Activated naive CD8-positive, alpha-beta T cell treated with anti-CD3 and anti-CD28 coated beads for 36 hours (primary cell): ENCODE measurements around the gene MOB2. TPM values are rescaled to one million over a fixed set of nuclear protein-coding genes. Genes with fewer than 3 reads are reported as not detected.
"Not testable (repeated sequence)": the region's sequence is repeated elsewhere in the genome, so short reads cannot be mapped to it uniquely, and the experiment has no call there.

Experiments used
- DNase-seq: peaks from one replicate; pipeline ENCODE4 v3.0.0; 2021
- H3K27ac Mint-ChIP-seq: one replicate; pipeline ENCODE4 v1.8.0; 2022; ENCODE audit warnings: mild to moderate bottlenecking, moderate library complexity, mixed read lengths
- H3K27me3 Mint-ChIP-seq: one replicate; pipeline ENCODE4 v1.8.0; 2022; ENCODE audit warnings: mild to moderate bottlenecking, mixed read lengths
- H3K36me3 Mint-ChIP-seq: one replicate; pipeline ENCODE4 v1.8.0; 2021; ENCODE audit warnings: mild to moderate bottlenecking, mixed read lengths
- H3K4me1 Mint-ChIP-seq: one replicate; pipeline ENCODE4 v1.8.0; 2021; ENCODE audit warnings: mixed read lengths
- H3K4me3 Mint-ChIP-seq: one replicate; pipeline ENCODE4 v1.8.0; 2022; ENCODE audit warnings: mild to moderate bottlenecking, moderate library complexity, mixed read lengths
- H3K9me3 Mint-ChIP-seq: one replicate; pipeline ENCODE4 v1.8.0; 2022; ENCODE audit warnings: mixed read lengths
- total RNA-seq, 2 experiments: library from RNA; stranded (reverse); gene quantifications; one replicate each; pipeline ENCODE4 v1.2.3, GENCODE V29; 2021

Gene MOB2
- total RNA-seq, 2 experiments from 2014 or later, result 15.2 to 16.3 TPM

GRCh38 chr11:1428762-1429316 lies 57.7 kb downstream of the MOB2 start:
- DNase-seq, result no peak

GRCh38 chr11:1425439-1425838 lies 61.1 kb downstream of the MOB2 start:
- H3K27ac Mint-ChIP-seq, result no peak overlapping the region
- no peak for DNase-seq
- no peaks in the 10 kb centered on the region for H3K36me3 Mint-ChIP-seq
- no peaks in the 10 kb centered on the region for H3K4me1 Mint-ChIP-seq
- H3K4me3 Mint-ChIP-seq, result no peak overlapping the region
- H3K9me3 Mint-ChIP-seq, result peaks cover 2% of the 10 kb centered on the region
- H3K27me3 Mint-ChIP-seq, result peaks cover 3% of the 10 kb centered on the region

More at GRCh38 chr11:1428762-1429316, 57.7 kb downstream of the MOB2 start:
- Mint-ChIP-seq H3K36me3 (no peaks in the 10 kb centered on the region), H3K4me1 (no peaks in the 10 kb centered on the region), H3K4me3 (no peak overlapping the region), H3K9me3 (peaks cover 2% of the 10 kb centered on the region), H3K27me3 (peaks cover 3% of the 10 kb centered on the region), H3K27ac (no peak overlapping the region)

- H3K4me3 Mint-ChIP-seq, result no peak overlapping the region
- no peaks in the 10 kb centered on the region for H3K36me3 Mint-ChIP-seq
- no peak overlapping the region for H3K27ac Mint-ChIP-seq
- peaks cover 2% of the 10 kb centered on the region for H3K9me3 Mint-ChIP-seq
- H3K27me3 Mint-ChIP-seq, result peaks cover 3% of the 10 kb centered on the region
- no peaks in the 10 kb centered on the region for H3K4me1 Mint-ChIP-seq
- DNase-seq, result no peak
These were observed 61.6 kb downstream of the MOB2 start for GRCh38 chr11:1425006-1425405.

- H3K4me3 Mint-ChIP-seq, H3K36me3 Mint-ChIP-seq, H3K27me3 Mint-ChIP-seq, DNase-seq, H3K4me1 Mint-ChIP-seq, H3K27ac Mint-ChIP-seq, H3K9me3 Mint-ChIP-seq: not testable (repeated sequence)
These were observed 63.2 kb downstream of the MOB2 start for GRCh38 chr11:1423406-1423805.

GRCh38 chr11:1422981-1423380 lies 63.6 kb downstream of the MOB2 start:
- Mint-ChIP-seq H3K9me3 (peaks cover 9% of the 10 kb centered on the region), H3K27me3 (peaks cover 3% of the 10 kb centered on the region), H3K4me1 (no peaks in the 10 kb centered on the region), H3K36me3 (peaks cover 2% of the 10 kb centered on the region), H3K4me3 (no peak overlapping the region), H3K27ac (no peak overlapping the region)
- DNase-seq, result no peak

GRCh38 chr11:1422481-1422880 lies 64.1 kb downstream of the MOB2 start:
- Mint-ChIP-seq H3K27me3 (peaks cover 3% of the 10 kb centered on the region), H3K4me3 (no peak overlapping the region), H3K27ac (no peak overlapping the region), H3K36me3 (peaks cover 2% of the 10 kb centered on the region), H3K9me3 (peaks cover 9% of the 10 kb centered on the region), H3K4me1 (no peaks in the 10 kb centered on the region)
- DNase-seq, result no peak

GRCh38 chr11:1421291-1421690 lies 65.3 kb downstream of the MOB2 start:
- no peak overlapping the region for H3K27ac Mint-ChIP-seq
- peaks cover 3% of the 10 kb centered on the region for H3K27me3 Mint-ChIP-seq
- DNase-seq, result no peak
- peaks cover 4% of the 10 kb centered on the region for H3K36me3 Mint-ChIP-seq
- H3K9me3 Mint-ChIP-seq, result peaks cover 14% of the 10 kb centered on the region
- no peak overlapping the region for H3K4me3 Mint-ChIP-seq
- H3K4me1 Mint-ChIP-seq, result no peaks in the 10 kb centered on the region

- Mint-ChIP-seq H3K4me1 (no peaks in the 10 kb centered on the region), H3K27ac (no peak overlapping the region), H3K36me3 (peaks cover 4% of the 10 kb centered on the region), H3K27me3 (no peaks in the 10 kb centered on the region), H3K9me3 (peaks cover 16% of the 10 kb centered on the region), H3K4me3 (no peak overlapping the region)
- no peak for DNase-seq
These were observed 66.8 kb downstream of the MOB2 start for GRCh38 chr11:1419811-1420210.

Other genes starting within 250 kb of the MOB2 start
- 10 to 100 TPM; 32.8 to 36.0 TPM for gene TOLLIP, start 177.1 kb downstream of the MOB2 start, total RNA-seq
- under 1 TPM; 0.46 to 0.97 TPM for gene BRSK2, start 96.8 kb downstream of the MOB2 start, total RNA-seq
- gene DUSP8, start 85.5 kb upstream of the MOB2 start, total RNA-seq, result 1 to 10 TPM; 1.5 to 2.1 TPM
- not detected for gene KRTAP5-1, start 98.5 kb upstream of the MOB2 start, total RNA-seq
- not detected for gene KRTAP5-2, start 111.5 kb upstream of the MOB2 start, total RNA-seq
- gene KRTAP5-3, start 121.7 kb upstream of the MOB2 start, total RNA-seq, result not detected
- not detected for gene KRTAP5-4, start 135.4 kb upstream of the MOB2 start, total RNA-seq
- gene KRTAP5-5, start 143.0 kb upstream of the MOB2 start, total RNA-seq, result not detected
- gene KRTAP5-6, start 210.4 kb upstream of the MOB2 start, total RNA-seq, result not detected